OCI-LY7 (cell line): ENCODE data around the gene RNFT2. TPM values are rescaled to one million over a fixed set of nuclear protein-coding genes. Genes with fewer than 3 reads are reported as not detected.

ENCODE experiments used
- BruUV-seq: library from RNA; stranded (reverse); fragments of 400-500 nt; replicated peaks from 2 replicates; lab custom pipeline; 2021; lab: Mats Ljungman, UMichigan
- CTCF ChIA-PET: fragments of 300-600 bp; sonication (Branson Sonifier 250); formaldehyde crosslinking; loops from one replicate; lab custom pipeline; 2022; ENCODE audit warnings: antibody characterized with exemption; ENCODE audit not compliant: unreplicated experiment; lab: Charles Lee
- POLR2A ChIA-PET: fragments of 300-600 bp; sonication (Branson Sonifier 250); formaldehyde crosslinking; loops from one replicate; lab custom pipeline; 2022; ENCODE audit warnings: antibody characterized with exemption; lab: Charles Lee
- DNase-seq: peaks from one replicate; pipeline ENCODE4 v3.0.0-alpha.2; 2015; ENCODE audit warnings: low spot score
- H2AFZ ChIP-seq: fragments of 200-600 bp; sonication (generic), shearing (Covaris generic); 2 replicates; pipeline ENCODE4 v1.6.1; 2014; ENCODE audit warnings: mild to moderate bottlenecking, antibody characterized with exemption, low read length, moderate library complexity
- H3K27ac ChIP-seq: fragments of 200-600 bp; sonication (generic); 2 replicates; pipeline ENCODE4 v1.5.1; 2014; ENCODE audit warnings: mixed run types, low read depth, mild to moderate bottlenecking, moderate library complexity, low read length, inconsistent platforms; ENCODE audit not compliant: poor library complexity, severe bottlenecking
- H3K36me3 ChIP-seq: fragments of 200-600 bp; sonication (generic); 2 replicates; pipeline ENCODE4 v1.6.1; 2014; ENCODE audit warnings: mild to moderate bottlenecking, antibody characterized with exemption, low read length, moderate library complexity, mixed read lengths; ENCODE audit not compliant: insufficient read depth
- H3K4me1 ChIP-seq: fragments of 200-600 bp; sonication (generic); 2 replicates; pipeline ENCODE4 v1.5.1; 2014; ENCODE audit warnings: mild to moderate bottlenecking, low read length; ENCODE audit not compliant: insufficient read depth, poor library complexity, severe bottlenecking
- H3K4me2 ChIP-seq: fragments of 200-600 bp; sonication (generic); 2 replicates; pipeline ENCODE4 v1.6.1; 2014; ENCODE audit warnings: mild to moderate bottlenecking, low read length
- H3K4me3 ChIP-seq: fragments of 200-600 bp; sonication (generic); 2 replicates; pipeline ENCODE4 v1.5.1; 2014; ENCODE audit warnings: mild to moderate bottlenecking, low read depth, low read length; ENCODE audit not compliant: poor library complexity, severe bottlenecking
- H3K79me2 ChIP-seq: fragments of 200-600 bp; sonication (generic); 2 replicates; pipeline ENCODE4 v1.6.1; 2016; ENCODE audit warnings: low read depth, mild to moderate bottlenecking, low read length, moderate library complexity, mixed read lengths; ENCODE audit not compliant: insufficient read depth
- H3K9me2 ChIP-seq: fragments of 200-600 bp; sonication (generic); 2 replicates; pipeline ENCODE4 v1.6.1; 2016; ENCODE audit warnings: mild to moderate bottlenecking, low read length, mixed read lengths; ENCODE audit not compliant: insufficient read depth
- H3K9me3 ChIP-seq: fragments of 200-600 bp; sonication (generic); 2 replicates; pipeline ENCODE4 v1.6.1; 2014; ENCODE audit warnings: mild to moderate bottlenecking, mixed run types, low read length, mixed read lengths
- H4K20me1 ChIP-seq: fragments of 200-600 bp; sonication (generic); 2 replicates; pipeline ENCODE4 v1.6.1; 2014; ENCODE audit warnings: mild to moderate bottlenecking, antibody characterized with exemption, low read length, moderate library complexity, mixed read lengths; ENCODE audit not compliant: insufficient read depth
- EZH2phosphoT487 ChIP-seq: fragments of 200-600 bp; sonication (generic); IDR thresholded peaks from 2 replicates; pipeline ENCODE4 v1.6.1; 2018; ENCODE audit warnings: low read depth, borderline replicate concordance, mild to moderate bottlenecking, mixed run types, antibody characterized with exemption, low read length, moderate library complexity, mixed read lengths
- intact Hi-C: fragments of 100-400 bp; cut with micrococcal nuclease; formaldehyde crosslinking; loops from one replicate; pipeline ENCODE4 v1.10.0; 2022; ENCODE audit not compliant: unreplicated experiment
- total RNA-seq, 2 experiments: library from RNA; depleted of rRNA in 1 of 2; stranded (reverse); fragments of >200 nt in 1 of 2; shearing (Covaris generic) in 1 of 2; gene quantifications; 2 replicates each; pipeline ENCODE4 v1.2.3, GENCODE V29; 2014 to 2022
- TF ChIP-seq, protein P1 (sequence below): fragments of 200-600 bp; sonication (generic); conservative IDR thresholded peaks from 2 replicates; pipeline ENCODE4 v1.5.1; 2014; ENCODE audit warnings: mild to moderate bottlenecking, antibody characterized with exemption, low read length, moderate library complexity, mixed read lengths

The RNFT2 gene
- total RNA-seq, 2 experiments from 2014 or later, result 40.2 to 62.2 TPM

DNA sequence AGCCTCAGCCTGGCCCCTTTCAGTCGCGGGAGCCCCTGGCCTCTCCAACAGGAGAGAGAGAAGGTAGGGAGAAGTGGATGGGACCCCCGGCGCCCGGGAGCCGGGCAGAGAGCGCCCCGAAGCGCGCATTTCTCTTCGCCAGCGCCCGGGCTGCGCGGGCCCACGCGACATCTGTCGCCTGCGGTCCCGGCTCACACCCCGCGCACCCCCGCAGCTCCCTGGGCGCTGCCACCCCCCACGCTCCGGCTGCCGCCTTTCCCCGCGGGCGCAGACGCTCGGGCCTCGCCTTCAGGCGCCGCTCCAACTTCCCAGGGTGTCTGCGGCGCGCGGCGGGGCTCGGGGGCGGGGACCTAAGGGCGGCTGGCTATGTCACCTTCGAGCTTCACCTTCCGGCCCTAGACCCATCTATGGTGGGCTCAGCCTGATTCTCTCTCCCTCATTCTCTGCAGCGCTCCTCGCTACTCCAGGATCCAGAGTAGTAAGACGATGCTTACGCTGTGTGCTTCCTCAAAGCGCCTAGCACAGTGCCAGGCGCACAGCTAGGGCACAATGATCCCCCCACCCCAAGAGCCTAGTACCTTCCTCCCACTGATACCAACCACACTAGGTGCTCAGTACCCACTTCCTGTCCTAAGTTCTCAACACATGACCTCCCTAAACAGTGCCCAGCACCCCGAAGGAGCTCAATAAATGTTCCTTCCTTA lies 141.5 kb downstream of the RNFT2 start:
- Histone ChIP-seq H3K9me2 (no peaks in the 10 kb centered on the region), H3K4me2 (peak overlapping the region; percentile 93), H2AFZ (peak overlapping the region; percentile 12), H3K36me3 (peaks cover 19% of the 10 kb centered on the region), H4K20me1 (no peaks in the 10 kb centered on the region), H3K4me3 (peak overlapping the region; percentile 76), H3K4me1 (peaks cover 35% of the 10 kb centered on the region), H3K9me3 (no peaks in the 10 kb centered on the region), H3K79me2 (no peaks in the 10 kb centered on the region; the same call in 1 of the 2 replicates), H3K27ac (no peak overlapping the region)
- TF ChIP-seq, protein P1, sequence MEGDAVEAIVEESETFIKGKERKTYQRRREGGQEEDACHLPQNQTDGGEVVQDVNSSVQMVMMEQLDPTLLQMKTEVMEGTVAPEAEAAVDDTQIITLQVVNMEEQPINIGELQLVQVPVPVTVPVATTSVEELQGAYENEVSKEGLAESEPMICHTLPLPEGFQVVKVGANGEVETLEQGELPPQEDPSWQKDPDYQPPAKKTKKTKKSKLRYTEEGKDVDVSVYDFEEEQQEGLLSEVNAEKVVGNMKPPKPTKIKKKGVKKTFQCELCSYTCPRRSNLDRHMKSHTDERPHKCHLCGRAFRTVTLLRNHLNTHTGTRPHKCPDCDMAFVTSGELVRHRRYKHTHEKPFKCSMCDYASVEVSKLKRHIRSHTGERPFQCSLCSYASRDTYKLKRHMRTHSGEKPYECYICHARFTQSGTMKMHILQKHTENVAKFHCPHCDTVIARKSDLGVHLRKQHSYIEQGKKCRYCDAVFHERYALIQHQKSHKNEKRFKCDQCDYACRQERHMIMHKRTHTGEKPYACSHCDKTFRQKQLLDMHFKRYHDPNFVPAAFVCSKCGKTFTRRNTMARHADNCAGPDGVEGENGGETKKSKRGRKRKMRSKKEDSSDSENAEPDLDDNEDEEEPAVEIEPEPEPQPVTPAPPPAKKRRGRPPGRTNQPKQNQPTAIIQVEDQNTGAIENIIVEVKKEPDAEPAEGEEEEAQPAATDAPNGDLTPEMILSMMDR, result no peak
- no peak for TF ChIP-seq EZH2phosphoT487
- BruUV-seq, result no TSS peak
- intact Hi-C loops, result loop anchor here (1.0 to 10.0 kb wide), 2 partner anchors 18 to 235 kb away; no protein-coding TSS in a partner anchor
- ChIA-PET CTCF (interaction anchor here (1.0 to 2.3 kb wide), 3 partner anchors 96 to 176 kb away, joined by 3 to 7 read pairs (median 5); no protein-coding TSS in a partner anchor), POLR2A (interaction anchor here (0.5 to 2.3 kb wide), 13 partner anchors 8 to 316 kb away, joined by 3 to 12 read pairs (median 4); partner anchors contain the start of gene FBXW8)
- peak; percentile 60 for DNase-seq

DNA sequence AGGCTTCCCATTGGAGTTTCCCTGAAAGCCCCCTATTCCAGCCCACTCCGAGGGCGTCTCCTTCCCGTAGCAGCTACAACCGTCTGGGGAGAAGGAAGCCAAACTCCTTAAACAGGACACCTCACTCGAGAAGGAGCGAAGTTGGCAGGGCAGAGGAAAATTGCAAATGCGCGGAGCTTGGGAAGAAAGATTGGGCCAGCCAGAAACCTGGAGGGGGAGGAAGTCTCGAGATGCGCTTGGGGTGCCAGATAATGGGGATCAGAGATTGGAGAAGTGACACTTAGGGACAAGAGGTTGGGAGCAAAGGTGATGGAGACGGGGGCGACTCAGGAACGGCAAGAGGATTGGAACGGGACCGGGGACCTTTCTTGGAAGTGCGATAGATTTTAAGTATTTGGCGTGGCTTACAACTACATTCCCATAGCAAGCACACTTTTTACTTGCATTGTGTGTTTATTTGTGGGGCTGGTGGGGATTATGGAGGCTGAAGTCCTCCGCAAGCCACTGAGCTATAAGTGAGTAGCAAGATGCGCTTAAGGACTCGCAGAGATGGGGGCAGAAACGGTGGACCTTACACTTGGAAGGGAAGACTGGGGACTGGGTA lies 142.2 kb downstream of the RNFT2 start:
- Histone ChIP-seq H3K9me3 (no peaks in the 10 kb centered on the region), H3K4me1 (peaks cover 40% of the 10 kb centered on the region), H3K4me3 (peak overlapping the region; percentile 76), H3K9me2 (no peaks in the 10 kb centered on the region), H3K36me3 (peaks cover 12% of the 10 kb centered on the region), H2AFZ (peak overlapping the region; percentile 12; the same call in 1 of the 2 replicates), H3K79me2 (no peaks in the 10 kb centered on the region; the same call in 1 of the 2 replicates), H3K27ac (peak overlapping the region; percentile 57), H4K20me1 (no peaks in the 10 kb centered on the region), H3K4me2 (peak overlapping the region; percentile 93)
- POLR2A ChIA-PET, result interaction anchor here (0.6 to 2.3 kb wide), 15 partner anchors 11 to 171 kb away, joined by 3 to 12 read pairs (median 4); partner anchors contain the start of gene FBXW8
- BruUV-seq, result TSS peak; percentile 73
- DNase-seq, result no peak
- CTCF ChIA-PET, result interaction anchor here (1.0 to 2.3 kb wide), 4 partner anchors 21 to 177 kb away, joined by 3 to 7 read pairs (median 6); no protein-coding TSS in a partner anchor
- intact Hi-C loops, result loop anchor here (10.0 kb wide), 1 partner anchor 234 kb away; no protein-coding TSS in a partner anchor
- TF ChIP-seq, protein P1, result no peak
- no peak for TF ChIP-seq EZH2phosphoT487
